ENCODE data around the gene KATNA1.

KATNA1 gene

DNA sequence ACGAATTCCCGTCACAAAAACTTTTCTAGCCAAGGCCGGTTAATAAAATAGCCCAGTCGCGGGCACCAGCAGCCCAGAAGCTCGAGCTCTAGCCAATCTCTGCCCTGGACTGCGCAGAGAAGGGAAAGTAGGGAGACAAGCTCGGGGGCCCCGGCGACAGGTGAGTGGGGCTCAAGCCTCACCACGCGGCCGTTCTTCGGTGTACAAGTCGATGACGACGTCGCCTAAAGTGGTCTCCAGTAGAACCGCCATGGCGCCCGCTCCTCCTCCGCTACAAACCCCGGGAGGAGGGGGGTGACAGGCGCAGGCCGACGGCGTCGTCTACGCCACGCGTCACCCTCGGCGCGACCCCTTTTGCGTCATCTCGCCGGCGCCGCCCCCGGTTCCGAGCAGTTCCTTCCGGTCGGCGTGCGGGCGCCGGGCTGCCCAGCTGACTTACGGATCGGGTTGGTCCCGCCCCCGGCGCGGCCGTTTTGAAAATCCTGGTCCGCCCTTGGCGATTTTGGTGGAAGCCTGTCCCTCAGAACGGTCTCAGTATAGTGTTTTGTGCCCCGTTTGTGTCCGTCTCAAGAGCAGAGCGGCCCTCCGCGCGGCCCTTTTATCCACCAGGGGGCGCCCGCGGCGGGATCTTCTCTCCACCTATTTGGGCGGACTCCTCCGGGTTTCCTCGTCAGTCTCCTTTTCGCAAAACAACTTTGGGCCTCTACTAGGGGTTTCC is 102.6 kb downstream of the KATNA1 start, which contains the start of gene PPIL4:
TSS of gene PPIL4 (minus strand) at position 290 of the 718 bp plus-strand sequence. CDS start at position 252, 38 bp downstream.
- in situ Hi-C loops (cut with HindIII; ENCODE audit: low sequenced_read_pairs) = no loop called here
- DNase-seq (ENCODE audit: low read depth, low spot score) = peak; percentile 97
- TF ChIP-seq, protein P1, sequence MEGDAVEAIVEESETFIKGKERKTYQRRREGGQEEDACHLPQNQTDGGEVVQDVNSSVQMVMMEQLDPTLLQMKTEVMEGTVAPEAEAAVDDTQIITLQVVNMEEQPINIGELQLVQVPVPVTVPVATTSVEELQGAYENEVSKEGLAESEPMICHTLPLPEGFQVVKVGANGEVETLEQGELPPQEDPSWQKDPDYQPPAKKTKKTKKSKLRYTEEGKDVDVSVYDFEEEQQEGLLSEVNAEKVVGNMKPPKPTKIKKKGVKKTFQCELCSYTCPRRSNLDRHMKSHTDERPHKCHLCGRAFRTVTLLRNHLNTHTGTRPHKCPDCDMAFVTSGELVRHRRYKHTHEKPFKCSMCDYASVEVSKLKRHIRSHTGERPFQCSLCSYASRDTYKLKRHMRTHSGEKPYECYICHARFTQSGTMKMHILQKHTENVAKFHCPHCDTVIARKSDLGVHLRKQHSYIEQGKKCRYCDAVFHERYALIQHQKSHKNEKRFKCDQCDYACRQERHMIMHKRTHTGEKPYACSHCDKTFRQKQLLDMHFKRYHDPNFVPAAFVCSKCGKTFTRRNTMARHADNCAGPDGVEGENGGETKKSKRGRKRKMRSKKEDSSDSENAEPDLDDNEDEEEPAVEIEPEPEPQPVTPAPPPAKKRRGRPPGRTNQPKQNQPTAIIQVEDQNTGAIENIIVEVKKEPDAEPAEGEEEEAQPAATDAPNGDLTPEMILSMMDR (IDR thresholded peaks at IDR 0.05; ENCODE audit: low read depth, low read length) = peak; percentile 84
- peak within 1 kb of the TSS; percentile 98 for H3K4me3 ChIP-seq (ENCODE audit: low read depth, low read length)

GRCh38 chr6:149545258-149545753 is 103.2 kb downstream of the KATNA1 start:
- TF ChIP-seq, protein P1 (IDR thresholded peaks at IDR 0.05; ENCODE audit: low read depth, low read length) = no peak

More at GRCh38 chr6:149545258-149545753, 103.2 kb downstream of the KATNA1 start:
- peak overlapping the region; percentile 98 for H3K4me3 ChIP-seq (ENCODE audit: low read depth, low read length)
- in situ Hi-C loops (cut with HindIII; ENCODE audit: low sequenced_read_pairs) = no loop called here
- peak; percentile 79 for DNase-seq (ENCODE audit: low read depth, low spot score)

Measured in astrocyte of the spinal cord (primary cell).